Common myeloid progenitor, CD34-positive (primary cell): ENCODE measurements around the gene KATNAL1.

Source experiments
- CTCF ChIA-PET: fragments of 350-600 bp; sonication (Branson Sonifier 250); formaldehyde crosslinking; loops from one replicate; lab custom pipeline; 2021; ENCODE audit warnings: antibody characterized with exemption; lab: Charles Lee
- POLR2A ChIA-PET: fragments of 350-600 bp; sonication (Branson Sonifier 250); formaldehyde crosslinking; loops from one replicate; lab custom pipeline; 2021; ENCODE audit warnings: antibody characterized with exemption; lab: Charles Lee
- DNase-seq, 3 donors: peaks; one replicate each; pipeline versions ENCODE4 v3.0.0 to v3.0.0-alpha.2; 2013
- H3K27ac ChIP-seq, 2 experiments: 1 replicate in 1 of 2; 2 replicates in 1 of 2; pipeline ENCODE4 v1.7.0; 2013; ENCODE audit warnings: inconsistent platforms in 2 of 2, low read length in 2 of 2, mild to moderate bottlenecking in 2 of 2, low read depth in 1 of 2, moderate library complexity in 1 of 2; ENCODE audit not compliant: severe bottlenecking in 2 of 2, insufficient read depth in 1 of 2, poor library complexity in 1 of 2
- H3K27me3 ChIP-seq, 5 experiments: replicated peaks in 2 of 5; 1 replicate in 3 of 5; 2 replicates in 2 of 5; pipeline versions ENCODE4 v1.6.1 to v1.7.0; 2013; ENCODE audit warnings: low read length in 4 of 5, mild to moderate bottlenecking in 2 of 5, moderate library complexity in 2 of 5, inconsistent platforms in 1 of 5; ENCODE audit not compliant: insufficient read depth in 5 of 5, control insufficient read depth in 4 of 5
- H3K36me3 ChIP-seq, 4 experiments: 1 replicate in 2 of 4; 2 replicates in 2 of 4; pipeline versions ENCODE4 v1.6.1 to v1.7.0; 2013; ENCODE audit warnings: low read length in 3 of 4, control low read depth in 1 of 4, mild to moderate bottlenecking in 1 of 4; ENCODE audit not compliant: control insufficient read depth in 4 of 4, insufficient read depth in 4 of 4
- H3K4me1 ChIP-seq, 4 experiments: 1 replicate in 3 of 4; 2 replicates in 1 of 4; pipeline versions ENCODE4 v1.6.1 to v1.7.1; 2013; ENCODE audit warnings: low read length in 3 of 4, mild to moderate bottlenecking in 3 of 4, control low read depth in 1 of 4, inconsistent platforms in 1 of 4, moderate library complexity in 1 of 4; ENCODE audit not compliant: control insufficient read depth in 4 of 4, insufficient read depth in 4 of 4; ENCODE audit errors: control extremely low read depth in 1 of 4
- H3K4me3 ChIP-seq, 7 experiments: 1 replicate in 4 of 7; 2 replicates in 3 of 7; pipeline versions ENCODE4 v1.5.1 to v1.7.0; 2013; ENCODE audit warnings: mild to moderate bottlenecking in 7 of 7, low read length in 6 of 7, moderate library complexity in 6 of 7, inconsistent platforms in 2 of 7, low read depth in 2 of 7, control low read depth in 1 of 7; ENCODE audit not compliant: insufficient read depth in 4 of 7, control insufficient read depth in 1 of 7; ENCODE audit errors: extremely low read depth in 1 of 7
- H3K9me3 ChIP-seq, 5 experiments: 1 replicate in 4 of 5; 2 replicates in 1 of 5; pipeline versions ENCODE4 v1.6.1 to v1.7.1; 2013; ENCODE audit warnings: low read length in 4 of 5, mild to moderate bottlenecking in 2 of 5, inconsistent platforms in 1 of 5, low read depth in 1 of 5, moderate library complexity in 1 of 5; ENCODE audit not compliant: control insufficient read depth in 4 of 5, insufficient read depth in 2 of 5; ENCODE audit errors: control extremely low read depth in 1 of 5
- WGBS: methylation state at CpG from one replicate; pipeline ENCODE4 v1.1.5; 2013; ENCODE audit not compliant: insufficient coverage; 5-methylcytosine and 5-hydroxymethylcytosine counted together

KATNAL1 gene

GRCh38 chr13:30159446-30159839 is 147.9 kb downstream of the KATNAL1 start:
- H3K4me1 ChIP-seq, result peaks cover 2 to 13% (median 11%) of the 10 kb centered on the region in 4 experiments
- DNase-seq, result peak in 2 of 3 donors; percentile 26 to 28
- H3K27ac ChIP-seq, result no peak overlapping the region
- ChIA-PET CTCF (interaction anchor here (0.8 kb wide), 1 partner anchor 25 kb away, joined by 3 read pairs; no protein-coding TSS in a partner anchor), POLR2A (no interaction called here)
- WGBS, result 94% methylated on average over 4 of the region's 4 CpGs
- H3K9me3 ChIP-seq, result no peaks in the 10 kb centered on the region
- no peaks in the 10 kb centered on the region for H3K27me3 ChIP-seq
- H3K4me3 ChIP-seq, result no peak overlapping the region
- H3K36me3 ChIP-seq, result no peaks in the 10 kb centered on the region

- Histone ChIP-seq H3K27me3 (no peaks in the 10 kb centered on the region), H3K4me3 (no peak overlapping the region), H3K9me3 (no peaks in the 10 kb centered on the region), H3K4me1 (peaks cover 2 to 8% (median 6%) of the 10 kb centered on the region in 4 experiments), H3K36me3 (no peaks in the 10 kb centered on the region), H3K27ac (no peak overlapping the region)
- DNase-seq, result no peak
- WGBS, result 96% methylated on average over 8 of the region's 8 CpGs
- POLR2A ChIA-PET, result no interaction called here
- CTCF ChIA-PET, result interaction anchor here (0.8 kb wide), 1 partner anchor 25 kb away, joined by 3 read pairs; no protein-coding TSS in a partner anchor
Measured at GRCh38 chr13:30158774-30159445, 148.4 kb downstream of the KATNAL1 start.

GRCh38 chr13:30157616-30157993 is 149.7 kb downstream of the KATNAL1 start:
- Histone ChIP-seq H3K27me3 (no peaks in the 10 kb centered on the region), H3K4me1 (peaks cover 0 to 2% (median 0%) of the 10 kb centered on the region in 4 experiments), H3K36me3 (no peaks in the 10 kb centered on the region), H3K27ac (no peak overlapping the region), H3K9me3 (no peaks in the 10 kb centered on the region), H3K4me3 (no peak overlapping the region)
- WGBS, result 100% methylated on average over 5 of the region's 7 CpGs
- CTCF ChIA-PET, result interaction anchor here (1.2 to 1.4 kb wide), 2 partner anchors 10 to 25 kb away, joined by 3 to 5 read pairs; no protein-coding TSS in a partner anchor
- POLR2A ChIA-PET, result interaction anchor here (0.7 kb wide), 1 partner anchor 44 kb away, joined by 3 read pairs; no protein-coding TSS in a partner anchor
- no peak for DNase-seq

- Histone ChIP-seq H3K4me1 (peaks cover 0 to 2% (median 0%) of the 10 kb centered on the region in 4 experiments), H3K36me3 (no peaks in the 10 kb centered on the region), H3K27ac (no peak overlapping the region), H3K9me3 (no peaks in the 10 kb centered on the region), H3K27me3 (peaks cover 0 to 2% (median 0%) of the 10 kb centered on the region in 5 experiments), H3K4me3 (no peak overlapping the region)
- 92% methylated on average over 15 of the region's 17 CpGs for WGBS
- ChIA-PET POLR2A (interaction anchor here (0.7 kb wide), 1 partner anchor 43 kb away, joined by 3 read pairs; no protein-coding TSS in a partner anchor), CTCF (interaction anchor here (1.2 to 1.4 kb wide), 3 partner anchors 8 to 25 kb away, joined by 3 to 5 read pairs (median 3); no protein-coding TSS in a partner anchor)
- no peak for DNase-seq
Measured at GRCh38 chr13:30156826-30157615, 150.3 kb downstream of the KATNAL1 start.

- whole genome bisulfite sequencing, result 73% methylated on average over 5 of the region's 6 CpGs
- no peak overlapping the region for H3K27ac ChIP-seq
- no peaks in the 10 kb centered on the region for H3K36me3 ChIP-seq
- peaks cover 0 to 2% (median 0%) of the 10 kb centered on the region in 5 experiments for H3K27me3 ChIP-seq
- ChIA-PET POLR2A (no interaction called here), CTCF (interaction anchor here (1.2 to 1.4 kb wide), 2 partner anchors 9 to 24 kb away, joined by 3 to 5 read pairs; no protein-coding TSS in a partner anchor)
- no peak for DNase-seq
- H3K4me3 ChIP-seq, result no peak overlapping the region
- no peaks in the 10 kb centered on the region for H3K9me3 ChIP-seq
- H3K4me1 ChIP-seq, result peaks cover 0 to 2% (median 0%) of the 10 kb centered on the region in 4 experiments
Measured at GRCh38 chr13:30156270-30156669, 151.1 kb downstream of the KATNAL1 start.

- WGBS, result 94% methylated on average over 7 of the region's 10 CpGs
- Histone ChIP-seq H3K9me3 (no peaks in the 10 kb centered on the region), H3K36me3 (no peaks in the 10 kb centered on the region), H3K27me3 (peaks cover 0 to 2% (median 0%) of the 10 kb centered on the region in 5 experiments), H3K27ac (no peak overlapping the region), H3K4me3 (no peak overlapping the region), H3K4me1 (peaks cover 0 to 2% (median 0%) of the 10 kb centered on the region in 4 experiments)
- DNase-seq, result no peak
- CTCF ChIA-PET, result no interaction called here
- POLR2A ChIA-PET, result no interaction called here
Measured at GRCh38 chr13:30154931-30155330, 152.4 kb downstream of the KATNAL1 start.
